Loucy (cell line): ENCODE results near the gene EPB41.

Experiments
- CTCF ChIP-seq: fragments of 200-600 bp; sonication (generic); conservative IDR thresholded peaks from 2 replicates; pipeline ENCODE4 v1.5.1; 2014; ENCODE audit warnings: mild to moderate bottlenecking, antibody characterized with exemption, low read length
- EZH2phosphoT487 ChIP-seq: fragments of 200-600 bp; IDR thresholded peaks from 2 replicates; pipeline ENCODE4 v1.6.1; 2018; ENCODE audit warnings: antibody characterized with exemption, mild to moderate bottlenecking, moderate library complexity, borderline replicate concordance

- TF ChIP-seq CTCF, result no peak
- no peak for TF ChIP-seq EZH2phosphoT487
These were observed 115.3 kb downstream of the EPB41 start for GRCh38 chr1:29029667-29030066.
